Keratinocyte (primary cell): ENCODE measurements around the gene FANCC. TPM values are rescaled to one million over a fixed set of nuclear protein-coding genes. Genes with fewer than 3 reads are reported as not detected.

Experiments
- DNase-seq: peaks from one replicate; pipeline ENCODE4 v3.0.0-alpha.2; 2011; ENCODE audit warnings: low read depth, missing footprints, low spot score
- FAIRE-seq: peaks from 2 replicates; lab custom pipeline; 2011; peaks lifted over from hg19 to GRCh38; lab: Jason Lieb, UNC
- H2AFZ ChIP-seq: 2 replicates; pipeline ENCODE4 v1.6.0; 2012; ENCODE audit warnings: low read length, control low read depth, inconsistent platforms; ENCODE audit not compliant: control insufficient read depth
- H3K27ac ChIP-seq: 2 replicates; pipeline ENCODE4 v1.5.1; 2011; ENCODE audit warnings: low read length; ENCODE audit not compliant: control insufficient read depth, insufficient read depth
- H3K27me3 ChIP-seq: 3 replicates; pipeline ENCODE4 v1.6.0; 2011; ENCODE audit warnings: low read length; ENCODE audit not compliant: control insufficient read depth, insufficient read depth; ENCODE audit errors: extremely low read depth
- H3K36me3 ChIP-seq, 2 experiments: 2 replicates in 1 of 2; 3 replicates in 1 of 2; pipeline ENCODE4 v1.5.1; 2011; ENCODE audit warnings: low read length in 2 of 2, mild to moderate bottlenecking in 1 of 2; ENCODE audit not compliant: control insufficient read depth in 2 of 2, insufficient read depth in 2 of 2; ENCODE audit errors: extremely low read depth in 1 of 2
- H3K4me1 ChIP-seq: 3 replicates; pipeline ENCODE4 v1.5.1; 2011; ENCODE audit warnings: low read length; ENCODE audit not compliant: control insufficient read depth, insufficient read depth; ENCODE audit errors: extremely low read depth
- H3K4me2 ChIP-seq: 3 replicates; pipeline ENCODE4 v1.6.0; 2011; ENCODE audit warnings: low read depth, low read length; ENCODE audit not compliant: control insufficient read depth, insufficient read depth; ENCODE audit errors: extremely low read depth
- H3K4me3 ChIP-seq, 3 experiments: fragments of 200-600 bp in 1 of 3; sonication (generic) in 1 of 3; 2 replicates in 2 of 3; 3 replicates in 1 of 3; pipeline ENCODE4 v1.5.1; 2011 to 2016; ENCODE audit warnings: low read length in 3 of 3, mild to moderate bottlenecking in 3 of 3, control low read depth in 2 of 3, inconsistent platforms in 1 of 3, low read depth in 1 of 3, mixed read lengths in 1 of 3, mixed run types in 1 of 3, moderate library complexity in 1 of 3; ENCODE audit not compliant: control insufficient read depth in 2 of 3, insufficient read depth in 2 of 3; ENCODE audit errors: extremely low read depth in 1 of 3
- H3K79me2 ChIP-seq: 2 replicates; pipeline ENCODE4 v1.6.0; 2012; ENCODE audit warnings: low read length; ENCODE audit not compliant: control insufficient read depth, insufficient read depth
- H3K9ac ChIP-seq: 3 replicates; pipeline ENCODE4 v1.6.0; 2011; ENCODE audit warnings: low read length; ENCODE audit not compliant: control insufficient read depth, insufficient read depth; ENCODE audit errors: extremely low read depth
- H3K9me1 ChIP-seq: 3 replicates; pipeline ENCODE4 v1.6.0; 2011; ENCODE audit warnings: low read length; ENCODE audit not compliant: control insufficient read depth, insufficient read depth; ENCODE audit errors: extremely low read depth
- H3K9me3 ChIP-seq: 2 replicates; pipeline ENCODE4 v1.5.1; 2012; ENCODE audit warnings: low read depth, low read length; ENCODE audit not compliant: control insufficient read depth
- H4K20me1 ChIP-seq: 3 replicates; pipeline ENCODE4 v1.6.0; 2011; ENCODE audit warnings: low read length; ENCODE audit not compliant: control insufficient read depth, insufficient read depth; ENCODE audit errors: extremely low read depth
- EZH2 ChIP-seq: IDR thresholded peaks from one replicate; pipeline ENCODE4 v1.6.1; 2012; ENCODE audit warnings: inconsistent platforms, mild to moderate bottlenecking, low read length, moderate library complexity
- dilution Hi-C: fragments of 300-500 bp; cut with MboI; formaldehyde crosslinking; loops from one replicate; pipeline ENCODE4 v1.7.0; 2020; ENCODE audit warnings: low sequenced_read_pairs; ENCODE audit not compliant: extremely low pct_ligation_motif_present
- polyA plus RNA-seq, 5 experiments: library from polyadenylated mRNA; depleted of rRNA in 3 of 5; stranded (reverse) in 3 of 5; stranded (forward) in 1 of 5; unstranded in 1 of 5; fragments of >200 nt; gene quantifications; 1 replicate in 1 of 5; 2 replicates in 3 of 5; 3 replicates in 1 of 5; pipeline versions ENCODE4 v1.2.1 to v1.2.3, GENCODE V29; 2011 to 2012; ENCODE audit warnings: missing spikeins in 2 of 5, low read depth in 1 of 5, low replicate concordance in 1 of 5
- TF ChIP-seq, protein P1 (sequence below), 3 experiments: IDR thresholded peaks in 1 of 3; conservative IDR thresholded peaks in 1 of 3; optimal IDR thresholded peaks in 1 of 3; 2 replicates in 2 of 3; 3 replicates in 1 of 3; pipeline versions ENCODE3 to v1.5.1; 2011; ENCODE audit warnings: low read length in 3 of 3, mild to moderate bottlenecking in 3 of 3, moderate library complexity in 2 of 3, control low read depth in 1 of 3, inconsistent platforms in 1 of 3; ENCODE audit not compliant: insufficient read depth in 2 of 3; ENCODE audit errors: extremely low read depth in 1 of 3

The FANCC gene
- polyA plus RNA-seq, 1 donor (not counting 4 experiments of a cell fraction or from before 2014, with no cell fraction given), result 8.3 TPM

DNA sequence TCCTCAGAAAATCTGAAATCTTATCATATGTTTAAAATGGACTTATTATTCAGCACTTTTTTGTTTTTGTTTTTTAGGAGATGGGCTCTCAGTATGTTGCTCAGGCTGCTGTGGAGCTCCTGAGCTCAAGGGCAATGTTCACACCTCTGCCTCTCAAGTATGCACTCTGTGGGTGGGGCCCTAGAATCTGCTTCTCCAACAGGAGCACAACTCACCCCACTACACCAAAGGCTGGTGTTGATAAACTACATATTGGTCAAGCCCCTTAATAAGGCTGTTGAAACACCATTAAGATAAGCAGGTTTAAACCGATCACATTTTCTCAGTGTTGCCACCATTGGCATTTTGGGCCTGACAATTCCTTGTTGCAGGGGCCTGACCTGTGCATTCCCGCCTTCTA, 131.6 kb downstream of the FANCC start:
- dilution Hi-C loops, result no loop called here
- no peaks in the 10 kb centered on the region for H3K27me3 ChIP-seq
- no peaks in the 10 kb centered on the region for H3K79me2 ChIP-seq
- no peaks in the 10 kb centered on the region for H3K9me3 ChIP-seq
- TF ChIP-seq, protein P1, sequence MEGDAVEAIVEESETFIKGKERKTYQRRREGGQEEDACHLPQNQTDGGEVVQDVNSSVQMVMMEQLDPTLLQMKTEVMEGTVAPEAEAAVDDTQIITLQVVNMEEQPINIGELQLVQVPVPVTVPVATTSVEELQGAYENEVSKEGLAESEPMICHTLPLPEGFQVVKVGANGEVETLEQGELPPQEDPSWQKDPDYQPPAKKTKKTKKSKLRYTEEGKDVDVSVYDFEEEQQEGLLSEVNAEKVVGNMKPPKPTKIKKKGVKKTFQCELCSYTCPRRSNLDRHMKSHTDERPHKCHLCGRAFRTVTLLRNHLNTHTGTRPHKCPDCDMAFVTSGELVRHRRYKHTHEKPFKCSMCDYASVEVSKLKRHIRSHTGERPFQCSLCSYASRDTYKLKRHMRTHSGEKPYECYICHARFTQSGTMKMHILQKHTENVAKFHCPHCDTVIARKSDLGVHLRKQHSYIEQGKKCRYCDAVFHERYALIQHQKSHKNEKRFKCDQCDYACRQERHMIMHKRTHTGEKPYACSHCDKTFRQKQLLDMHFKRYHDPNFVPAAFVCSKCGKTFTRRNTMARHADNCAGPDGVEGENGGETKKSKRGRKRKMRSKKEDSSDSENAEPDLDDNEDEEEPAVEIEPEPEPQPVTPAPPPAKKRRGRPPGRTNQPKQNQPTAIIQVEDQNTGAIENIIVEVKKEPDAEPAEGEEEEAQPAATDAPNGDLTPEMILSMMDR (optimal IDR thresholded peaks at IDR 0.05 in 1 of 3, IDR thresholded peaks at IDR 0.05 in 1 of 3, conservative IDR thresholded peaks at IDR 0.05 in 1 of 3; ENCODE audit: extremely low read depth in 1 of 3, insufficient read depth in 2 of 3, low read length in 3 of 3), result no peak
- TF ChIP-seq EZH2, result no peak
- H3K4me3 ChIP-seq, result no peak overlapping the region
- peaks cover 11% of the 10 kb centered on the region for H3K4me1 ChIP-seq
- no peak overlapping the region for H3K9ac ChIP-seq
- H2AFZ ChIP-seq, result no peak overlapping the region
- no peaks in the 10 kb centered on the region for H4K20me1 ChIP-seq
- no peaks in the 10 kb centered on the region for H3K9me1 ChIP-seq
- DNase-seq (no peak), FAIRE-seq (no peak)
- no peak overlapping the region for H3K27ac ChIP-seq
- no peaks in the 10 kb centered on the region for H3K36me3 ChIP-seq
- H3K4me2 ChIP-seq, result no peak overlapping the region

DNA sequence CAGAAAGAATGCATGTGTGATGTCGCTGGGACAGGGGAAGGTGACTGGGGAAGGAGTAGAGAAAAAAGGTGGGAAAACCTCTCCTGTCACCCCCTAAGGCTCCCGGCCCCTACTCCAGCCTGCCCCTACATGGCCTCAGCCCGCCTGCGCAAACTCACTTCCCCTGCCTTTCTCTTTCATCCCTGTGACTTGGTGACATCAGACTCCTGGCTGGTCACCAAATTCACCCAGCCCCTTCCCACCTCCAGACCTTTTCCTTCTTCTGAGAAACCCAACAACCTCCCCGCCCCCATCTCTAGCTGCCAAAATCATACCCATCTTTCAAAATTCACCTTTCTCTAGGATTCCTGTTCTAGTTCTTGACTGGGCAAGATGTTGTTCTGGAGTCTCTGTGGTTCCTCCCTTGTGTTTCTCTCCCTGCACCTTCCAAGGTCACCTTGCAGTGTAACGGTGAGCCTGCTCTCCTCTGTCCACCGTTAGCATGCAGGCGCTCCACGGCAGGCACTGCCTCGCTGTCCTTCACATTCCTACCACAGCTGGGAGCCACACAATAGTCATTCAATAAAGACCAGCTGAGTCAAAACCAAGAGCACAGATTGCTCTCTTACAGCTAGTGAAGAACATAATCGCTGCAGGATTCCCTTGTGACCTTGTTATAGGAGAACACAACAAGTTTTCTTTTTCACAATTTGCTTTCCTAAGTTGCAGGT, 134.5 kb downstream of the FANCC start:
- dilution Hi-C loops, result no loop called here
- no peak overlapping the region for H3K9ac ChIP-seq
- DNase-seq (no peak), FAIRE-seq (no peak)
- H2AFZ ChIP-seq, result no peak overlapping the region
- H3K9me3 ChIP-seq, result no peaks in the 10 kb centered on the region
- H3K4me2 ChIP-seq, result no peak overlapping the region
- no peak overlapping the region for H3K27ac ChIP-seq
- TF ChIP-seq, protein P1 (optimal IDR thresholded peaks at IDR 0.05 in 1 of 3, IDR thresholded peaks at IDR 0.05 in 1 of 3, conservative IDR thresholded peaks at IDR 0.05 in 1 of 3; ENCODE audit: extremely low read depth in 1 of 3, insufficient read depth in 2 of 3, low read length in 3 of 3), result no peak
- TF ChIP-seq EZH2, result no peak
- H3K36me3 ChIP-seq, result no peaks in the 10 kb centered on the region
- no peaks in the 10 kb centered on the region for H3K27me3 ChIP-seq
- no peaks in the 10 kb centered on the region for H3K9me1 ChIP-seq
- no peaks in the 10 kb centered on the region for H4K20me1 ChIP-seq
- H3K79me2 ChIP-seq, result no peaks in the 10 kb centered on the region
- H3K4me3 ChIP-seq, result no peak overlapping the region
- H3K4me1 ChIP-seq, result no peaks in the 10 kb centered on the region
